HAP-1 (cell line): ENCODE results near the gene RSBN1L.
"Not testable (repeated sequence)": the region's sequence is repeated elsewhere in the genome, so short reads cannot be mapped to it uniquely, and the experiment has no call there.

Experiments
- DNase-seq, 2 experiments: peaks; one replicate each; pipeline ENCODE4 v3.0.0-alpha.2; 2016 to 2020; ENCODE audit warnings: low spot score in 2 of 2
- H3K27me3 ChIP-seq: fragments of 250-450 bp; sonication (Bioruptor Pico); 2 replicates; pipeline ENCODE4 v1.5.1; 2020; ENCODE audit warnings: low read depth, mild to moderate bottlenecking, moderate library complexity
- H3K36me3 ChIP-seq: fragments of 250-450 bp; sonication (Bioruptor Pico); replicated peaks from 2 replicates; pipeline ENCODE4 v1.5.1; 2020; ENCODE audit warnings: mild to moderate bottlenecking
- H3K4me1 ChIP-seq: fragments of 250-450 bp; sonication (Bioruptor Pico); 2 replicates; pipeline ENCODE4 v1.5.1; 2020; ENCODE audit warnings: mild to moderate bottlenecking
- H3K4me3 ChIP-seq: fragments of 250-450 bp; sonication (Bioruptor Pico); 2 replicates; pipeline ENCODE4 v1.5.1; 2020; ENCODE audit warnings: mild to moderate bottlenecking, moderate library complexity
- H3K9me3 ChIP-seq: fragments of 250-450 bp; sonication (Bioruptor Pico); 2 replicates; pipeline ENCODE4 v1.5.1; 2020; ENCODE audit warnings: mild to moderate bottlenecking, moderate library complexity
- in situ Hi-C: fragments of 300-500 bp; cut with MboI; formaldehyde crosslinking; loops from 3 replicates; pipeline ENCODE4 v1.14.3; 2020; ENCODE audit warnings: low sequenced_read_pairs, inconsistent platforms, mixed read lengths

RSBN1L gene

GRCh38 chr7:77782383-77782782 lies 86.1 kb downstream of the RSBN1L start:
- in situ Hi-C loops: no loop called here
- no peak for DNase-seq
- no peaks in the 10 kb centered on the region for H3K9me3 ChIP-seq
- H3K27me3 ChIP-seq: no peaks in the 10 kb centered on the region
- peaks cover 11% of the 10 kb centered on the region for H3K36me3 ChIP-seq
- no peak overlapping the region for H3K4me3 ChIP-seq
- peaks cover 33% of the 10 kb centered on the region for H3K4me1 ChIP-seq

GRCh38 chr7:77783111-77783510 lies 86.9 kb downstream of the RSBN1L start:
- Histone ChIP-seq H3K9me3 (no peaks in the 10 kb centered on the region), H3K4me3 (no peak overlapping the region), H3K36me3 (peaks cover 11% of the 10 kb centered on the region), H3K4me1 (peaks cover 25% of the 10 kb centered on the region), H3K27me3 (no peaks in the 10 kb centered on the region)
- in situ Hi-C loops: no loop called here
- peak in 1 of 2 experiments; percentile 86 for DNase-seq

DNA sequence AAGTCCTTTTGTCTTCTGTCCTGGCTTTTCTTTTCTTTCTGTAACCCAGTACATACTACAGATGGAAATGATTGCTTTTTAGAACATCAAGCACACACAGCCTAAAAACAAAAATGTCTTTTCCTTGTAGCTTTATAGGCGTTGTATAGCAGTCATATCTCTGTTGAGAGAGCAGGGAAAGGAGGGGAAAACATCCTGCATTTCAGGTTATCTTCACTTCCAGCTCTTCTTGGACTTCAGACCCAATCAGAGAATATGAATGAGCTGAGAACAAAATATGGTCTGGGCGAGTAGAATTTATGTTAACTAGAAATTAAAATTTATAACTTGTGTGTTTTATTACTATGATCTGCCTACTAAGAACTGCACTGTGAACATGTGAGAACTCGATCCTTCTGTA lies 87.3 kb downstream of the RSBN1L start:
- no peak for DNase-seq

DNA sequence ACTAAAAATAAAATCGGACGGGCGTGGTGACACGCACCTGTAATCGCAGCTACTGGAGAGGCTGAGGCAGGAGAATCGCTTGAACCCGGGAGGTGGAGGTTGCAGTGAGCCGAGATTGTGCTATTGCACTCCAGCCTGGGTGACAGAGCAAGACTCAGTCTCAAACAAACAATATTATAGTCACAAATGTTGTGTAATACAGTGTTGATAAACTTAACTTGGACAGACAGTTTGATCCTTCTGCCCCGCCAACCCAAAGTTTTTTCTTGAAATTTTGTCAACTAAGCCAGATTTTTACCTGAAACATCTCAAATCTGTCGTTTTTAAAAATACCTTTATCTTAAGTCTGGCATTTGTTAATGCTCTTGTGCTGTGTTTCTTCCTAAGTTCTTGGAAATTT lies 88.2 kb downstream of the RSBN1L start:
- H3K4me3 ChIP-seq, in situ Hi-C loops, DNase-seq, H3K9me3 ChIP-seq, H3K27me3 ChIP-seq, H3K36me3 ChIP-seq: not testable (repeated sequence)
- peaks cover 21% of the 10 kb centered on the region for H3K4me1 ChIP-seq

More for the DNA sequence above, 87.3 kb downstream of the RSBN1L start:
- Histone ChIP-seq H3K4me1 (peaks cover 23% of the 10 kb centered on the region), H3K36me3 (peaks cover 9% of the 10 kb centered on the region), H3K9me3 (no peaks in the 10 kb centered on the region), H3K4me3 (no peak overlapping the region), H3K27me3 (no peaks in the 10 kb centered on the region)
- in situ Hi-C loops: no loop called here

- Histone ChIP-seq H3K4me1 (peaks cover 22% of the 10 kb centered on the region), H3K27me3 (no peaks in the 10 kb centered on the region), H3K36me3 (no peaks in the 10 kb centered on the region), H3K9me3 (no peaks in the 10 kb centered on the region), H3K4me3 (no peak overlapping the region)
- in situ Hi-C loops: no loop called here
- no peak for DNase-seq
Measured at GRCh38 chr7:77786018-77786417, 89.8 kb downstream of the RSBN1L start.

GRCh38 chr7:77786741-77787140 lies 90.5 kb downstream of the RSBN1L start:
- in situ Hi-C loops: no loop called here
- DNase-seq: no peak
- H3K9me3 ChIP-seq: no peaks in the 10 kb centered on the region
- H3K27me3 ChIP-seq: no peaks in the 10 kb centered on the region
- H3K4me1 ChIP-seq: peaks cover 28% of the 10 kb centered on the region
- H3K36me3 ChIP-seq: no peaks in the 10 kb centered on the region
- no peak overlapping the region for H3K4me3 ChIP-seq

- in situ Hi-C loops: no loop called here
- Histone ChIP-seq H3K9me3 (no peaks in the 10 kb centered on the region), H3K36me3 (no peaks in the 10 kb centered on the region; the same call in 1 of the 2 replicates), H3K4me1 (peaks cover 16% of the 10 kb centered on the region), H3K4me3 (no peak overlapping the region), H3K27me3 (no peaks in the 10 kb centered on the region)
- no peak for DNase-seq
Measured at GRCh38 chr7:77788327-77788902, 92.2 kb downstream of the RSBN1L start.

DNA sequence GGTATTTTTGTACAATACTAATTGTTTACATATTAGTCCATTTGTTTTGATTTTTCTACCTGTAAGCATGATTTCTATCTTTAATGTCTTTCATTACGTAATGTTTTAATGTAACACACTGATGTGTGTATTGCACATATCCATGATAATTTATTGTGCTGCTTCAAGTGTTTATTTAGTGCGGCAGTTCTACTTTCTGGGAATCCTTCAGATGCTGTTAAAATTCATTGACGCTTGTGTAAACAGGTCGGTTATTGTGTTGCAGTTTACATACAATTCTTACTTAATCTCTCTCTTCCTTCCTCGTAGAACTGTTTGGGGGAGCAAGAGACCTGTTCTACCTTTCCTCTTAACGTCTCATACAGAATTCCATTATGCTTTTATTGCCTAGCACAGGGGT lies 95.1 kb downstream of the RSBN1L start:
- Histone ChIP-seq H3K9me3 (no peaks in the 10 kb centered on the region), H3K4me1 (peaks cover 12% of the 10 kb centered on the region), H3K36me3 (peaks cover 8% of the 10 kb centered on the region), H3K27me3 (no peaks in the 10 kb centered on the region), H3K4me3 (no peak overlapping the region)
- DNase-seq: peak in 1 of 2 experiments; percentile 38
- in situ Hi-C loops: no loop called here

GRCh38 chr7:77791956-77792355 lies 95.7 kb downstream of the RSBN1L start:
- Histone ChIP-seq H3K4me1 (peaks cover 18% of the 10 kb centered on the region), H3K4me3 (no peak overlapping the region), H3K27me3 (no peaks in the 10 kb centered on the region), H3K9me3 (no peaks in the 10 kb centered on the region), H3K36me3 (peaks cover 8% of the 10 kb centered on the region)
- DNase-seq: no peak
- in situ Hi-C loops: no loop called here

GRCh38 chr7:77794000-77794399 lies 97.7 kb downstream of the RSBN1L start:
- Histone ChIP-seq H3K27me3 (no peaks in the 10 kb centered on the region), H3K4me1 (peaks cover 21% of the 10 kb centered on the region), H3K9me3 (no peaks in the 10 kb centered on the region), H3K4me3 (no peak overlapping the region), H3K36me3 (peaks cover 8% of the 10 kb centered on the region)
- no peak for DNase-seq
- in situ Hi-C loops: no loop called here

DNA sequence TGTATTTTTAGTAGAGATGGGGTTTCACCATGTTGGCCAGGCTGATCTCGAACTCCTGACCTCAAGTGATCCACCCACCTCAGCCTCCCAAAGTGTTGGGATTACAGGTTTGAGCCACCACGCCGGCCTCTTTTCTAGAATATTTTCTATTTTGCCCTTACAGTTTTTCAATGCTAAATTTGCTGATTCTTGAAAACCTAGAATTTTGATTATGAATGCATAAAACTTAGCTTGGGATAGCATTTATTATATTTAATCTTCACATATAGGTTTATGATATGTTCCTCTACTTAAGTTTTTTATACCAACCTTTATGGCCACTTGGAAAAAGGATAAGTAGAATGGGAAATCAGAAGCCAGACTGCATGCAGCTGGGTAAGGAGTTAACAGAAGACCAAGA lies 99.8 kb downstream of the RSBN1L start:
- in situ Hi-C loops: no loop called here
- Histone ChIP-seq H3K4me1 (peaks cover 33% of the 10 kb centered on the region), H3K9me3 (no peaks in the 10 kb centered on the region), H3K36me3 (peaks cover 8% of the 10 kb centered on the region), H3K27me3 (no peaks in the 10 kb centered on the region), H3K4me3 (peak overlapping the region; percentile 80; the same call in 1 of the 2 replicates)
- DNase-seq: no peak

GRCh38 chr7:77796960-77797359 lies 100.7 kb downstream of the RSBN1L start:
- in situ Hi-C loops: no loop called here
- Histone ChIP-seq H3K4me1 (peaks cover 31% of the 10 kb centered on the region), H3K9me3 (no peaks in the 10 kb centered on the region), H3K4me3 (peak overlapping the region; percentile 80), H3K36me3 (peaks cover 8% of the 10 kb centered on the region), H3K27me3 (no peaks in the 10 kb centered on the region)
- no peak for DNase-seq

- H3K4me1 ChIP-seq: peaks cover 33% of the 10 kb centered on the region
- peaks cover 8% of the 10 kb centered on the region for H3K36me3 ChIP-seq
Measured at GRCh38 chr7:77797734-77798393, 101.6 kb downstream of the RSBN1L start.

GRCh38 chr7:77798394-77799077 lies 102.3 kb downstream of the RSBN1L start, which contains the start of the genes PHTF2 and TMEM60:
Gene PHTF2 (plus strand): TSS chr7:77798773.
Gene TMEM60 (minus strand): TSS chr7:77798434. CDS start chr7:77794373, 4,061 bp downstream.
- H3K4me1 ChIP-seq: peaks cover 33% of the 10 kb centered on the region
- H3K4me3 ChIP-seq: peak within 1 kb of the TSS; percentile 80
- no peaks in the 10 kb centered on the region for H3K27me3 ChIP-seq
- H3K36me3 ChIP-seq: peaks cover 8% of the 10 kb centered on the region
- peak; percentile 98 to 99 for DNase-seq
- no peaks in the 10 kb centered on the region for H3K9me3 ChIP-seq
- in situ Hi-C loops: no loop called here

More at GRCh38 chr7:77797734-77798393, 101.6 kb downstream of the RSBN1L start:
- Histone ChIP-seq H3K9me3 (no peaks in the 10 kb centered on the region), H3K27me3 (no peaks in the 10 kb centered on the region), H3K4me3 (peak overlapping the region; percentile 80)
- in situ Hi-C loops: no loop called here
- peak in 1 of 2 experiments; percentile 13 for DNase-seq
